ENCODE results near the gene CAMK2N2.
"Not testable (repeated sequence)": the region's sequence is repeated elsewhere in the genome, so short reads cannot be mapped to it uniquely, and the experiment has no call there.

CAMK2N2 gene

DNA sequence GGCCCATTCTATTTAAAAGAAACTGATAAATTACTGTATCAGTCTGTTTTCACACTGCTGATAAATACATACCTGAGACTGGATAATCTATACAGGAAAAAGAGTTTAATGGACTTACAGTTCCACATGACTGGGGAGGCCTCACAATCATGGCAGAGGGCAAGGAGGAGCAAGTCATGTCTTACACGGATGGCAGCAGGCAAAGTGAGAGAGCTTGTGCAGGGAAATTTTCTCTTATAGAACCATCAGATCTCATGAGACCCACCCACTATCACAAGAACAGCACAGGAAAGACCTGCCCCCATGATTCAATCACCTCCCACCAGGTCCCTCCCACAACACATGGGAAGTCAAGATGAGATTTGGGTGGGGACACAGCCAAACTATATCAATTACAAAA lies 5.9 kb upstream of the CAMK2N2 start:
- not testable (repeated sequence) for DNase-seq

GRCh38 chr3:184262764-184263179 lies 1.4 kb upstream of the CAMK2N2 start:
- DNase-seq: no peak

GRCh38 chr3:184261854-184262763 lies 756 bp upstream of the CAMK2N2 start:
- peak; percentile 61 for DNase-seq

GRCh38 chr3:184260724-184261269 lies 556 bp downstream of the CAMK2N2 start:
- DNase-seq: no peak

DNA sequence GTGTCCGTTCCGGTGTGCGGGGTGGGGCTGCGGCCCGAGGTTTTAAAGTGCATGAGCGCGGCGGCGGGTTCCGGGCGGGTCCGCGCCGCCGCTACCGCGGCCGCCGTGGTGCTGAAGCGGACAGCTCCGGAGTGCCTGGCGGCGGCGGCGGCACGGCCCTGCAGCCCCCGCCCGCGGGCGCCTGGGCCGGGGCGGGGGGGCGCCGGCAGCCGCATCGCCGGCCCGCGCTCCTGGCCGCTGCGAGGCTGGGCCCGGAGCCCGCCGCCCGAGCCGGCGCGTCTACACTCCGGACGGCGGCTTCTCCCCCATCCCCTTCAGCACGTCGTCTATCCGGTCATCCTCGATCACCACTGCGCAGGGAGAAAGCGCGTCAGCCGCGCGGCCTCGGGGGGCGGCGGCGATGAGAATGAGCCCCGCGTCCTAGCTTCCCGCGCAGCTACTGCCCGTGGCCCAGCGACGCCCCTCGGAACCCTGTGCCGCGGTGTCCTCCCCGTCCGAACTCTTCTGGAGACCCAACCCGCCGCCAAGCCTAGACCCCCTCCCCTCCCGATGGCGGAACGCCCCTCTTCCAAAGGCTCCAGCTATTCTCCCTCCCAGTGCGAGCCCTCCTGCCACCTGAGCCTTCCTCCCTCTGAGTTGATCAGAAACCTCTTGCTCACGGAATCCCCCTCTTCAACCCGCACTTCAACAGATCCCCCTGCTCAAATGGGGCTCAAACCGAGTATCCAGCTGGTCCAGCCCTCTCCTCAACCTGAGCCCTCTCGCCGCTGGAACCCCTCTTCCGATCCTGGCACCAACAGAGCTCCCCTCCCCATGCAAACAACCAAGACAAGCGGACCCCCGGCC lies 1.3 kb downstream of the CAMK2N2 start:
- DNase-seq: no peak

DNA sequence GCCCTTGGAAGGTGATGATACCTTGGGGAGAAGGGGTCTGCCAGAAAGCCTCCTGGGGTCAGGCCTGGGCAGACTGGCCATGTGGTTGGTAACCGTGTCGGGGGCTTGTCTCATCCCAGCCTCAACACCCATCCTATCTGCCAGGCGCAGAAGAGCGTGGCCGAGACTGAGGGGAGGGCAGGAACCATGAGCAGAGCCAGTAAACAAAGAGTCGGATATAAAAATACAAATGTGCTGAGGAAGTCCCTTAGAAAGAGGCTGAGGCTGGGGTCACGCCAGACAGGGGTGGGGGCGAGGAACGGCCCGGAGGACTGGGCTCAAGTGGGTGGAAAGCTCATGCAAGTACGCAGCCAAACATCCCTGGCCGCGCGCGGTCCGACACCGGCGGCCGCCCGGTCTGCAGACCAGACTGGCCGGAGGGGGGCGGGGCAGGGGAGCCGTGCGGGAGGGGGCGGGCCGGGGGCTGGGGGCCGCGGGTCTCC lies 1.9 kb downstream of the CAMK2N2 start:
- DNase-seq: no peak

DNA sequence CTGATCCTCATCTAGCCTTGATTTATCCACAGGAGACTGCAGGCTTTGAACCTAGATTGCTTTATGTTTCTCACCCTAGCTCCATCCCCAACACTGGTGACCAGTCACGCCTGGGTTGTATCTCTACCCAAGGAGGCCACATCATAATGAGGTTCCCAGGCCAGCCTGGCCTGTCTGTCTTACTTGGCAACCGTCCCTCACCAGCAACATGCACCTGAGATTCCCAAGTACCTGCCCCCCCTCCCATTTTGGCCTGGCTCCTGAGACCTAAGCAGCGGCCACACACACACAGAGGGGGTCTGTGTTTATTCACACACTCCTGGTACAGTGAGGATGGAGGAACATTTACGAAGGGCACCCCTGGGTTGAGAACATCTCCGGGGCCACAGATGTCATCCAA lies 2.4 kb downstream of the CAMK2N2 start:
- DNase-seq: no peak

- DNase-seq: no peak
These were observed 4.1 kb downstream of the CAMK2N2 start for GRCh38 chr3:184257083-184257915.

- DNase-seq: no peak
These were observed 5.9 kb downstream of the CAMK2N2 start for GRCh38 chr3:184255291-184256039.

DNA sequence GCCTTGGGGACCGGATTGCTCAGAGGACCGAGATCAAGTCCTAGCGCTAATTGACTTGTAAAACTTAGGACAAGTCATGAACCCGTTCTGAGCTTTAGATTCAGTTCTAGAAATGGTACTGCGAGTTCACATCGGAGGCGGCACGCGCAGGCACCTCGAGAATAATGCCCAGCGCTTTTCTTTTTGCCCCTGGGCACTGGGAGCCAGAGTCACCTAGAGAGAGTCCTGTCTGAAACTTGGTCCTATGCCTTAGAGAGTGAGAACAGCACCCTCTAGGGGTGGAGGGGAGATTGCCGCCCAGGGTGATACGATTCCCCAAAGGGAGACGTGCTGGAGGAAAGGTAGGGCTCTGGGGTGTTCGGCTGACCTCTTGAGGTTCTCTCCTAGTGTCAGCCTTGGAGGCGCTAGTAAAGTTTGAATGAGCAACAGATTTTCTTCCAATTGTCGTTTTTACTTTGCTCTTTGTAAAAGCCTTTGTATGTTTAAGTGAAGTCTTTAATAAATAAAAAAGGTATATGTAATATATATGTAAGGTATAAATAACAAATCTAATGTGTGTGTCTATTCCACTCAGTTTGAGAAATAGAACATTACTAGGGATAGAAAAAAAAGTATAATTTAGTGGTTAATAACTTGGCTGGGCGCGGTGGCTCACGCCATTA lies 11.1 kb downstream of the CAMK2N2 start:
- DNase-seq: peak; percentile 88

- peak; percentile 98 for DNase-seq
These were observed 11.8 kb downstream of the CAMK2N2 start, which contains the start of gene EEF1AKMT4 for GRCh38 chr3:184249412-184250166. EEF1AKMT4 (plus strand) TSS chr3:184249672; CDS start chr3:184249695, 23 bp downstream.

GRCh38 chr3:184248454-184249411 lies 12.6 kb downstream of the CAMK2N2 start, which contains the start of gene ALG3:
ALG3 (minus strand) TSS chr3:184248962; CDS start chr3:184248940, 22 bp downstream.
- DNase-seq: peak; percentile 78

GRCh38 chr3:184242297-184242685 lies 19.1 kb downstream of the CAMK2N2 start:
- no peak for DNase-seq

GRCh38 chr3:184241447-184242296 lies 19.7 kb downstream of the CAMK2N2 start:
- DNase-seq: peak; percentile 85

DNA sequence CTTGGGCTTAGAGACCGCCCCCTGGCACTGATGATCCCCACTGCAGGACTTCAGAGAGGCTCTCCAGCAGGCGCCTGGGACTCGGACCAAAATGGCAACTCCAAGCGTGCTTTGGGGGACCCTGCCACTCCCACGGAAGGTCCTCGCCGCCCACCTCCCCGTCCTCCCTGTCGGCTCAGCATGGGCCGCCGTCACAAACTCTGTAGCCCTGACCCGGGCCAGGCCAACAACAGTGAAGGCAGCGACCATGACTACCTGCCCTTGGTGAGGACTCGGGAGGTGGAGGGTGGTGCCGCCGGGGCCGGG lies 20.3 kb downstream of the CAMK2N2 start:
- no peak for DNase-seq

DNA sequence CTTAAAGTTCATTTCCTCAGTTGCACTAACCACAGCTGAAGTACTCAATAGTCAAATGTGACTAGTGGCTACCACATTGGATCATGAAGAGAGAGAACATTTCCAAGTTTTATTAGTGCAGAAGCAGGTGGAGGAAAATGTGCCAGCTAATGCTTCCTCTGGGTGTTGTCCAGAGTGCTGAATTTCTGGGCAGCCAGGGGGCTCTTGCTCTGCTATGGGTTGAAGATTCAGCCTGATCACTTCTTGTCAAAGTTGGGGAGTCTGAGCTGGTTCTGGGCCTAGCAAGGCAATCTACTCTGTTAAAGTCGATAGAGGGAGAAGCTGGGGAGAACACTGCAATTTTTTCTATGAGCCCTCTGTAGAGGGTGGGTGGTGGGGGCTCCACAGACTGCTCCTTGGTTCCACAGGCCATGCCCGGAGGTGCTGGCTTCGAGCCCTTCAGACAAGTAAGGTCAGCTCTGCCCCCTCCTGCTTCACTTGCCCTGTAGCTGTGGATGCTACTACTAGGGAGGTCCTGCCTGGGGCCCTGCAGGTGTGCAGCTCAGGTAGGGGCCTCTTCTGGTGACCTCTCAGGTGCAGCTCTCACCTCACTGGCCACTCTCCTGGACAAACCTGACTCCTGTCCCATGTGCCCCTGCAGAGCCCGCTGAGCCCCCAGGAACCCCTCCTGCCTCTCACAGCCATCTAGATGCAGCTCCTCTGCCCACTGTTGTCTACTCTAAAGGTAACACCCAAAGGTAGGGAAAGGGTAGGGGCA lies 20.8 kb downstream of the CAMK2N2 start:
- DNase-seq: no peak

DNA sequence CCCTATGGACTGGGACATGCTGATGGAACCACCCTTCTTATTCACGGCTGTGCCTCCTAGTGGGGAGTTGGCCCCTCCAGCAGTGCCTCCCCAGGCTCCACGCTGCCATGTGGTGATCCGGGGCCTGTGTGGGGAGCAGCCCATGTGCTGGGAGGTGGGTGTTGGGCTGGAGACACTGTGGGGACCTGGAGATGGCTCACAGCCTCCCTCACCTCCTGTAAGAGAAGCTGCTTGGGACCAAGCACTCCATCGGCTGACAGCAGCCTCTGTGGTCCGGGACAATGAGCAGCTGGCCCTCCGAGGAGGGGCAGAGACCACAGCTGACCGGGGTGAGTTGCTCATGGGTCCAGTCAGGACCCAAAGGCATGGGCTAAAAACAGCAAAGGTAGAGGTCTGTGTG lies 21.6 kb downstream of the CAMK2N2 start:
- DNase-seq: no peak

Measured in NCI-H2029 (cell line).